Smooth muscle cell (in vitro differentiated cells): Measurements from ENCODE around the gene TMEM80. TPM values are rescaled to one million over a fixed set of nuclear protein-coding genes. Genes with fewer than 3 reads are reported as not detected.

Source experiments
- DNase-seq: peaks from one replicate; lab custom pipeline; 2025; ENCODE audit not compliant: unreplicated experiment; lab: John Stamatoyannopoulos, UW
- H2AFZ ChIP-seq: fragments of 200-600 bp; sonication (generic); 2 replicates; pipeline ENCODE4 v1.6.0; 2016; ENCODE audit warnings: antibody characterized with exemption, low read depth, mild to moderate bottlenecking
- H3F3A ChIP-seq: fragments of 200-600 bp; sonication (generic); 2 replicates; pipeline ENCODE4 v1.6.0; 2017; ENCODE audit warnings: antibody characterized with exemption, low read depth
- H3K27ac ChIP-seq: fragments of 200-600 bp; sonication (generic); 2 replicates; pipeline ENCODE4 v1.5.1; 2016; ENCODE audit warnings: low read depth, mild to moderate bottlenecking
- H3K27me3 ChIP-seq: fragments of 200-600 bp; sonication (generic); 2 replicates; pipeline ENCODE4 v1.6.1; 2016; ENCODE audit warnings: low read depth, mild to moderate bottlenecking
- H3K36me3 ChIP-seq: fragments of 200-600 bp; sonication (generic); 2 replicates; pipeline ENCODE4 v1.5.1; 2016; ENCODE audit warnings: low read depth
- H3K4me1 ChIP-seq: fragments of 200-600 bp; sonication (generic); 2 replicates; pipeline ENCODE4 v1.5.1; 2016; ENCODE audit warnings: low read depth
- H3K4me2 ChIP-seq: fragments of 200-600 bp; sonication (generic); 2 replicates; pipeline ENCODE4 v1.6.0; 2016; ENCODE audit warnings: mild to moderate bottlenecking
- H3K4me3 ChIP-seq: fragments of 200-600 bp; sonication (generic); 2 replicates; pipeline ENCODE4 v1.5.1; 2016; ENCODE audit warnings: mild to moderate bottlenecking
- H3K79me2 ChIP-seq: fragments of 200-600 bp; sonication (generic); 2 replicates; pipeline ENCODE4 v1.6.0; 2016; ENCODE audit warnings: low read depth, mild to moderate bottlenecking
- H3K9ac ChIP-seq: fragments of 200-600 bp; sonication (generic); 2 replicates; pipeline ENCODE4 v1.6.0; 2016; ENCODE audit warnings: low read depth
- H3K9me3 ChIP-seq: fragments of 200-600 bp; sonication (generic); replicated peaks from 2 replicates; pipeline ENCODE4 v1.5.1; 2016; ENCODE audit warnings: low read depth
- H4K20me1 ChIP-seq: fragments of 200-600 bp; sonication (generic); 2 replicates; pipeline ENCODE4 v1.6.0; 2016; ENCODE audit warnings: low read depth
- CTCF ChIP-seq: fragments of 200-600 bp; sonication (generic); IDR thresholded peaks from 2 replicates; pipeline ENCODE4 v1.5.1; 2017; ENCODE audit warnings: borderline replicate concordance, mild to moderate bottlenecking, antibody characterized with exemption; ENCODE audit not compliant: insufficient read depth, poor library complexity, severe bottlenecking
- whole genome bisulfite sequencing: methylation state at CpG from one replicate; pipeline ENCODE4 v1.1.7; 2016; ENCODE audit warnings: low lambda C conversion rate; 5-methylcytosine and 5-hydroxymethylcytosine counted together
- polyA plus RNA-seq: library from polyadenylated mRNA; unstranded; fragments of >200 nt; fragmentation: Nextera tagmentation; extraction: Ambion mirVana; gene quantifications from 2 replicates; pipeline ENCODE4 v1.2.1, GENCODE V29; 2016
- total RNA-seq: library from RNA; depleted of rRNA; stranded (reverse); fragments of >200 nt; gene quantifications from 2 replicates; pipeline ENCODE4 v1.2.3, GENCODE V29; 2014

TMEM80 gene
- total and polyA plus RNA-seq, 2 experiments from 2014 or later, result 5.5 to 14.3 TPM

GRCh38 chr11:699116-699508 lies 3.5 kb downstream of the TMEM80 start:
- H3K9ac ChIP-seq, result no peak overlapping the region
- no peak overlapping the region for H3K27ac ChIP-seq
- peaks cover 22% of the 10 kb centered on the region for H3K4me1 ChIP-seq
- no peaks in the 10 kb centered on the region for H3K9me3 ChIP-seq
- H4K20me1 ChIP-seq, result peaks cover 62% of the 10 kb centered on the region
- 85% methylated on average over 7 of the region's 7 CpGs for WGBS
- no peak overlapping the region for H3K4me3 ChIP-seq
- no peaks in the 10 kb centered on the region for H3K36me3 ChIP-seq
- H3F3A ChIP-seq, result peaks cover 16% of the 10 kb centered on the region
- H3K79me2 ChIP-seq, result peaks cover 15% of the 10 kb centered on the region
- TF ChIP-seq CTCF, result no peak
- DNase-seq, result no peak
- H2AFZ ChIP-seq, result no peak overlapping the region
- no peaks in the 10 kb centered on the region for H3K27me3 ChIP-seq
- no peak overlapping the region for H3K4me2 ChIP-seq

- Histone ChIP-seq H4K20me1 (peaks cover 67% of the 10 kb centered on the region), H3F3A (peaks cover 16% of the 10 kb centered on the region), H2AFZ (no peak overlapping the region), H3K36me3 (no peaks in the 10 kb centered on the region), H3K79me2 (peaks cover 15% of the 10 kb centered on the region), H3K4me1 (peaks cover 18% of the 10 kb centered on the region), H3K9me3 (no peaks in the 10 kb centered on the region), H3K9ac (no peak overlapping the region), H3K27me3 (no peaks in the 10 kb centered on the region), H3K27ac (no peak overlapping the region), H3K4me3 (no peak overlapping the region), H3K4me2 (no peak overlapping the region)
- 100% methylated on average over 1 of the region's 1 CpG for WGBS
- no peak for TF ChIP-seq CTCF
- no peak for DNase-seq
These were observed 4.1 kb downstream of the TMEM80 start for GRCh38 chr11:699753-700152.

- no peak for TF ChIP-seq CTCF
- Histone ChIP-seq H3K27ac (no peak overlapping the region), H3K4me3 (no peak overlapping the region), H4K20me1 (peaks cover 64% of the 10 kb centered on the region), H3K4me2 (no peak overlapping the region), H3K9ac (no peak overlapping the region), H2AFZ (no peak overlapping the region), H3K4me1 (peaks cover 17% of the 10 kb centered on the region), H3K36me3 (no peaks in the 10 kb centered on the region), H3F3A (peaks cover 6% of the 10 kb centered on the region), H3K79me2 (peaks cover 7% of the 10 kb centered on the region), H3K27me3 (no peaks in the 10 kb centered on the region), H3K9me3 (no peaks in the 10 kb centered on the region)
- DNase-seq, result no peak
- WGBS, result 96% methylated on average over 20 of the region's 22 CpGs
These were observed 6.3 kb downstream of the TMEM80 start for GRCh38 chr11:701741-702461.
